Spinal cord (tissue), 10 donors: ENCODE results near the gene MFSD1. TPM values are rescaled to one million over a fixed set of nuclear protein-coding genes. Genes with fewer than 3 reads are reported as not detected.

Source experiments
- DNase-seq, 6 donors: peaks; one replicate each; pipeline versions ENCODE4 v3.0.0 to v3.0.0-alpha.2; 2013 to 2015; ENCODE audit warnings: low spot score in 6 of 6, low read depth in 4 of 6
- H3K27ac ChIP-seq: one replicate; pipeline ENCODE4 v1.5.1; 2013; ENCODE audit warnings: low read depth, low read length, control low read depth
- H3K27me3 ChIP-seq: one replicate; pipeline ENCODE4 v1.6.1; 2013; ENCODE audit warnings: low read length; ENCODE audit not compliant: control insufficient read depth, insufficient read depth
- H3K36me3 ChIP-seq: one replicate; pipeline ENCODE4 v1.6.1; 2013; ENCODE audit warnings: low read length; ENCODE audit not compliant: control insufficient read depth, insufficient read depth
- H3K4me1 ChIP-seq: one replicate; pipeline ENCODE4 v1.6.1; 2013; ENCODE audit warnings: low read length; ENCODE audit not compliant: control insufficient read depth, insufficient read depth
- H3K4me3 ChIP-seq: one replicate; pipeline ENCODE4 v1.5.1; 2013; ENCODE audit warnings: low read depth, low read length, control low read depth
- H3K9me3 ChIP-seq: one replicate; pipeline ENCODE4 v1.6.1; 2013; ENCODE audit warnings: low read length; ENCODE audit not compliant: control insufficient read depth, insufficient read depth
- WGBS: methylation state at CpG from one replicate; pipeline ENCODE4 v1.1.5; 2013; ENCODE audit warnings: missing lambda C conversion rate; ENCODE audit not compliant: insufficient coverage; 5-methylcytosine and 5-hydroxymethylcytosine counted together
- long read RNA-seq, 4 donors: transcript quantifications; one replicate each; lab custom pipeline, GENCODE V29; 2026
- polyA plus RNA-seq, 2 donors: library from polyadenylated mRNA; unstranded; fragments of 120-200 nt; gene quantifications; one replicate each; pipeline ENCODE4 v1.2.1, GENCODE V29; 2013; ENCODE audit not compliant: insufficient read length in 2 of 2
- total RNA-seq, 2 donors: library from RNA; depleted of rRNA in 1 of 2; stranded (reverse); fragments of 120-200 nt in 1 of 2; fragments of >200 nt in 1 of 2; gene quantifications; one replicate each; pipeline versions ENCODE4 v1.2.3 to v1.2.4, GENCODE V29; 2013 to 2014
- donor health status: healthy.

MFSD1 gene
- total RNA-seq (10 to 100 TPM; 70.7 to 91.3 TPM), polyA plus RNA-seq (10 to 100 TPM; 42.9 to 46.3 TPM)
- long read RNA-seq, donor 1, transcript MFSD1-203 (16 exons, 2,423 nt), result major isoform, 11 of 21 reads
- long read RNA-seq, donor 1, partial matches to known transcripts, result 6 of 21 reads
- long read RNA-seq, donor 1, other reads (novel, unspliced or antisense), result 0 of 21 reads
- long read RNA-seq, donor 2, partial matches to known transcripts, result 0 of 5 reads
- long read RNA-seq, donor 2, other reads (novel, unspliced or antisense), result 0 of 5 reads
- long read RNA-seq, donor 3, transcript MFSD1-203 (16 exons, 2,423 nt), result major isoform, 6 of 8 reads
- long read RNA-seq, donor 3, partial matches to known transcripts, result 0 of 8 reads
- long read RNA-seq, donor 3, other reads (novel, unspliced or antisense), result 0 of 8 reads
- long read RNA-seq, donor 4, transcript MFSD1-203 (16 exons, 2,423 nt), result major isoform, 8 of 23 reads
- long read RNA-seq, donor 4, partial matches to known transcripts, result 6 of 23 reads
- long read RNA-seq, donor 4, other reads (novel, unspliced or antisense), result 0 of 23 reads

- Histone ChIP-seq H3K27ac (peak within 1 kb of the TSS; percentile 90), H3K27me3 (no peaks in the 10 kb centered on the region), H3K4me3 (peak within 1 kb of the TSS; percentile 88), H3K4me1 (peaks cover 11% of the 10 kb centered on the region), H3K36me3 (no peaks in the 10 kb centered on the region), H3K9me3 (no peaks in the 10 kb centered on the region)
- under 1% methylated on average over 57 of the region's 61 CpGs for WGBS
- peak; percentile 79 to 97 (median 86) for DNase-seq
These were observed at the start of gene MFSD1 for GRCh38 chr3:158801696-158802408. TSS of gene MFSD1 (plus strand) at chr3:158802054. CDS start at chr3:158802153, 99 bp downstream.

- H3K27ac ChIP-seq, result no peak overlapping the region
- no peaks in the 10 kb centered on the region for H3K4me1 ChIP-seq
- WGBS, result 33% methylated on average over 1 of the region's 5 CpGs
- peaks cover 1% of the 10 kb centered on the region for H3K36me3 ChIP-seq
- H3K4me3 ChIP-seq, result no peak overlapping the region
- no peaks in the 10 kb centered on the region for H3K9me3 ChIP-seq
- H3K27me3 ChIP-seq, result no peaks in the 10 kb centered on the region
- no peak for DNase-seq
These were observed 48.0 kb upstream of the MFSD1 start for GRCh38 chr3:158753854-158754253.

- no peaks in the 10 kb centered on the region for H3K36me3 ChIP-seq
- no peak overlapping the region for H3K27ac ChIP-seq
- H3K9me3 ChIP-seq, result no peaks in the 10 kb centered on the region
- H3K27me3 ChIP-seq, result no peaks in the 10 kb centered on the region
- DNase-seq, result peak in 1 of 6 donors; percentile 52
- no peaks in the 10 kb centered on the region for H3K4me1 ChIP-seq
- no peak overlapping the region for H3K4me3 ChIP-seq
- WGBS, result no CpG with 5 or more reads among the region's 2 CpGs
These were observed 46.4 kb upstream of the MFSD1 start for GRCh38 chr3:158755421-158755820.

- WGBS, result 75% methylated on average over 1 of the region's 3 CpGs
- DNase-seq, result no peak
- no peak overlapping the region for H3K27ac ChIP-seq
- no peaks in the 10 kb centered on the region for H3K27me3 ChIP-seq
- no peaks in the 10 kb centered on the region for H3K4me1 ChIP-seq
- H3K36me3 ChIP-seq, result no peaks in the 10 kb centered on the region
- no peaks in the 10 kb centered on the region for H3K9me3 ChIP-seq
- H3K4me3 ChIP-seq, result no peak overlapping the region
These were observed 40.5 kb upstream of the MFSD1 start for GRCh38 chr3:158761350-158761749.

GRCh38 chr3:158762701-158763100, 39.2 kb upstream of the MFSD1 start:
- DNase-seq, result no peak
- WGBS, result no CpG with 5 or more reads among the region's 4 CpGs
- Histone ChIP-seq H3K9me3 (no peaks in the 10 kb centered on the region), H3K27me3 (no peaks in the 10 kb centered on the region), H3K4me1 (no peaks in the 10 kb centered on the region), H3K27ac (no peak overlapping the region), H3K4me3 (no peak overlapping the region), H3K36me3 (no peaks in the 10 kb centered on the region)

- Histone ChIP-seq H3K4me1 (peaks cover 2% of the 10 kb centered on the region), H3K36me3 (no peaks in the 10 kb centered on the region), H3K27me3 (no peaks in the 10 kb centered on the region), H3K9me3 (no peaks in the 10 kb centered on the region), H3K4me3 (no peak overlapping the region), H3K27ac (no peak overlapping the region)
- WGBS, result 85% methylated on average over 2 of the region's 2 CpGs
- no peak for DNase-seq
These were observed 38.4 kb upstream of the MFSD1 start for GRCh38 chr3:158763421-158763820.

- no peaks in the 10 kb centered on the region for H3K36me3 ChIP-seq
- DNase-seq, result no peak
- H3K9me3 ChIP-seq, result no peaks in the 10 kb centered on the region
- no peak overlapping the region for H3K27ac ChIP-seq
- 82% methylated on average over 2 of the region's 3 CpGs for WGBS
- H3K27me3 ChIP-seq, result no peaks in the 10 kb centered on the region
- peaks cover 8% of the 10 kb centered on the region for H3K4me1 ChIP-seq
- H3K4me3 ChIP-seq, result no peak overlapping the region
These were observed 36.2 kb upstream of the MFSD1 start for GRCh38 chr3:158765518-158766205.

- no peak for DNase-seq
- Histone ChIP-seq H3K9me3 (no peaks in the 10 kb centered on the region), H3K4me3 (no peak overlapping the region), H3K36me3 (no peaks in the 10 kb centered on the region), H3K27ac (no peak overlapping the region), H3K27me3 (no peaks in the 10 kb centered on the region), H3K4me1 (peaks cover 8% of the 10 kb centered on the region)
- 100% methylated on average over 1 of the region's 1 CpG for whole genome bisulfite sequencing
These were observed 35.5 kb upstream of the MFSD1 start for GRCh38 chr3:158766364-158766763.

- peaks cover 8% of the 10 kb centered on the region for H3K4me1 ChIP-seq
- H3K27ac ChIP-seq, result peak overlapping the region; percentile 79
- H3K9me3 ChIP-seq, result no peaks in the 10 kb centered on the region
- no peaks in the 10 kb centered on the region for H3K27me3 ChIP-seq
- H3K36me3 ChIP-seq, result no peaks in the 10 kb centered on the region
- H3K4me3 ChIP-seq, result no peak overlapping the region
- peak in 2 of 6 donors; percentile 19 to 61 for DNase-seq
- 9% methylated on average over 7 of the region's 7 CpGs for WGBS
These were observed 33.5 kb upstream of the MFSD1 start for GRCh38 chr3:158768361-158768787.
